HG03175 (cell line): ENCODE measurements around the gene CD79B.
"Not testable (repeated sequence)": the region's sequence is repeated elsewhere in the genome, so short reads cannot be mapped to it uniquely, and the experiment has no call there.

Experiments
- ATAC-seq: cut with Tn5 transposase; IDR thresholded peaks from one replicate; pipeline ENCODE4 v1.9.1; 2021; ENCODE audit warnings: mild to moderate bottlenecking, moderate library complexity; ENCODE audit not compliant: unreplicated experiment

Gene CD79B

GRCh38 chr17:63881935-63882601, 50.1 kb downstream of the CD79B start, which contains the start of gene GH2:
TSS of gene GH2 (minus strand) at chr17:63881944. CDS start at chr17:63881801, 143 bp downstream.
- ATAC-seq = no peak

- ATAC-seq = not testable (repeated sequence)
Measured at GRCh38 chr17:63881337-63881736, 50.8 kb downstream of the CD79B start.

- ATAC-seq = no peak
Measured at GRCh38 chr17:63880706-63881105, 51.4 kb downstream of the CD79B start.
